Stimulated activated effector memory CD8-positive, alpha-beta T cell treated with anti-CD3 and anti-CD28 coated beads, Interleukin-12 subunit alpha, Interleukin-12 subunit beta, amount 100 ng/mL, for 72 hours (primary cell): ENCODE measurements around the gene NCAPD2.
"Not testable (repeated sequence)": the region's sequence is repeated elsewhere in the genome, so short reads cannot be mapped to it uniquely, and the experiment has no call there.

ENCODE experiments used
- ATAC-seq: fragments of 150-1000 bp; cut with Tn5 transposase; 2 replicates; pipeline ENCODE4 v1.10.0; 2021
- DNase-seq, 2 donors: peaks; one replicate each; pipeline ENCODE4 v3.0.0; 2021 to 2022; ENCODE audit warnings: low spot score in 2 of 2
- H3K27ac Mint-ChIP-seq: one replicate; pipeline ENCODE4 v1.8.0; 2022; ENCODE audit warnings: mild to moderate bottlenecking, mixed read lengths
- H3K36me3 Mint-ChIP-seq: one replicate; pipeline ENCODE4 v1.8.0; 2022; ENCODE audit warnings: mild to moderate bottlenecking, mixed read lengths
- H3K4me1 Mint-ChIP-seq: one replicate; pipeline ENCODE4 v1.8.0; 2022; ENCODE audit warnings: mixed read lengths
- H3K4me3 Mint-ChIP-seq: one replicate; pipeline ENCODE4 v1.8.0; 2022; ENCODE audit warnings: mild to moderate bottlenecking, mixed read lengths
- H3K9me3 Mint-ChIP-seq: one replicate; pipeline ENCODE4 v1.8.0; 2022; ENCODE audit warnings: mixed read lengths

NCAPD2 gene

GRCh38 chr12:6556857-6557256 is 63.0 kb downstream of the NCAPD2 start:
- peak overlapping the region; percentile 84 for H3K4me3 Mint-ChIP-seq
- H3K9me3 Mint-ChIP-seq, result no peaks in the 10 kb centered on the region
- peak overlapping the region; percentile 80 for H3K27ac Mint-ChIP-seq
- H3K36me3 Mint-ChIP-seq, result peaks cover 72% of the 10 kb centered on the region
- H3K4me1 Mint-ChIP-seq, result peaks cover 41% of the 10 kb centered on the region
- DNase-seq, result no peak
- ATAC-seq, result no peak

GRCh38 chr12:6558014-6558760 is 64.3 kb downstream of the NCAPD2 start:
- peak; percentile 4 for ATAC-seq
- not testable (repeated sequence) for H3K9me3 Mint-ChIP-seq, DNase-seq, H3K4me3 Mint-ChIP-seq
- peaks cover 36% of the 10 kb centered on the region for H3K4me1 Mint-ChIP-seq
- peaks cover 73% of the 10 kb centered on the region for H3K36me3 Mint-ChIP-seq
- H3K27ac Mint-ChIP-seq, result peak overlapping the region; percentile 32

DNA sequence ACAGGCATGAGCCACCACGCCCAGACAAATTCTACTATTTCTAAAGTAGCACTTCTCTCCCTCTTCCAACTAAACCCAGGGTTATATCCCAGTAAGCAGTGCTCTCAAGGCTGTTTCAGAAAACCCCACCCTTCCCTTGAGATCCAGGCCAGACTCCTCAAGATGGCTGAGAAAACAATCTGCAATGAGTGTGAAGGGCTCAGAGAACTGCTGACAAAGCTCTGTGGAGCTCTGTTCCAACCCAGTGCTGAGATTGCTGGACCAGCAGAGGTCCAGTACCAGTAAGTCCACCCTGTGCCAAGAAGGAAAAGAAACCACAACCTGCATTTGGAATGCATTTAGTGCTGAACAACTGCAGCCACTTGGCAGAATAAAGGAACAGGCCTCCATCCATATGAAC is 65.6 kb downstream of the NCAPD2 start:
- no peak overlapping the region for H3K4me3 Mint-ChIP-seq
- H3K9me3 Mint-ChIP-seq, result no peaks in the 10 kb centered on the region
- H3K4me1 Mint-ChIP-seq, result peaks cover 31% of the 10 kb centered on the region
- ATAC-seq (no peak), DNase-seq (no peak)
- H3K36me3 Mint-ChIP-seq, result peaks cover 83% of the 10 kb centered on the region
- peak overlapping the region; percentile 45 for H3K27ac Mint-ChIP-seq

GRCh38 chr12:6560501-6561205 is 66.8 kb downstream of the NCAPD2 start:
- H3K9me3 Mint-ChIP-seq, result no peaks in the 10 kb centered on the region
- peaks cover 27% of the 10 kb centered on the region for H3K4me1 Mint-ChIP-seq
- DNase-seq (no peak), ATAC-seq (no peak)
- H3K4me3 Mint-ChIP-seq, result no peak overlapping the region
- H3K36me3 Mint-ChIP-seq, result peaks cover 94% of the 10 kb centered on the region
- peak overlapping the region; percentile 33 for H3K27ac Mint-ChIP-seq

DNA sequence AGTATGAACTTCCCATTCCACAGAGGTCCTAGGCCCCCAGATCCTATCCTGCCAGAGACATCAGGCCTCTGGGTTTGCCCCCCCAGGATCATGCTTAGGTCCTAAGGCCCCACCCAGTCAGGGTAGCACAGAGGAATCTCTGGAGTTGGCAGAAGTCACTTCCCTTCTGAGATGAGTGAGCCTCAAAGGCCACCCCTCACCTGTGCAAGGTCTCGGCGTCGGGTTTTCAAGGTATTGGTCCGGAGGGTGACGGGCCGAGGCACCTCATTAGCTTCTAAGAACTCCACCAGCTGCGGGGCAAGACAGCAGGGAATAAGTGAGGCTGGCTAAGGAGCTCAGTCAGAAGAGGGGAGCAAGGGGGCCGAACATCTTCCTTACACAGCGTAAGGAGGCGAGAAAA is 69.0 kb downstream of the NCAPD2 start:
- Mint-ChIP-seq H3K27ac (no peak overlapping the region), H3K36me3 (peaks cover 100% of the 10 kb centered on the region), H3K4me1 (peaks cover 43% of the 10 kb centered on the region), H3K4me3 (no peak overlapping the region), H3K9me3 (no peaks in the 10 kb centered on the region)
- DNase-seq, result no peak
- no peak for ATAC-seq

DNA sequence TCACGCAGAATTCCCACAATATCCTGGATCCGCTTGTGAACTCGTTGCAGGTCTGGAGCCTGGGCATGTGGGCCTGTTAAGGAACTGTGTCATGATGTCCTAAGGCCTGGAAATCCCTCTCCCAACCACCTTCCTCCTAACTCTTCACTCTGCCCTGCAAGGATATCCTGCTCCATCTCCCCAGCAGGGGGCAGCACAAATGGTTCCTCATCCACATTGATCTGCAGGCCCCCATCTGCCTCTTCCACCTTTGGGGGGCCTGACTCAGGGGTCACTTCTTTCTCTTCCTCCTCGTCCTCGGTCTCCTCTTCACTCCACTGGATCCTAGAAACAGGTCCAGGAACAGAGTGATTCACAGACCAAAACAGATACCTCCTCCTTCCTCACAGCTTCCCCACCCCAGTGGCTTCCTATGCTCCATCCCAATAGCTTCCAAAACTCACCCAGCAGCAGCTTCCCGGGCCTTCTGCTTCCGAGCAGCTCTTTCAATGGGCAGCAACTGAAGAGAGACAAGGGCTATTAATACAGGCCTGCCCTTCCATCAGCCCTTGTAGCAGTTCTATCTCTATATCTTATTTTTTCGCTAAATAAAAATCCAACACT is 69.6 kb downstream of the NCAPD2 start:
- DNase-seq (peak; percentile 57 to 82), ATAC-seq (no peak)
- H3K9me3 Mint-ChIP-seq, result no peaks in the 10 kb centered on the region
- peaks cover 100% of the 10 kb centered on the region for H3K36me3 Mint-ChIP-seq
- no peak overlapping the region for H3K27ac Mint-ChIP-seq
- H3K4me3 Mint-ChIP-seq, result no peak overlapping the region
- peaks cover 49% of the 10 kb centered on the region for H3K4me1 Mint-ChIP-seq

GRCh38 chr12:6567112-6567670 is 73.3 kb downstream of the NCAPD2 start:
- DNase-seq, result no peak
- H3K4me1 Mint-ChIP-seq, result peaks cover 60% of the 10 kb centered on the region
- H3K36me3 Mint-ChIP-seq, result peaks cover 99% of the 10 kb centered on the region
- peak overlapping the region; percentile 98 for H3K27ac Mint-ChIP-seq
- H3K4me3 Mint-ChIP-seq, result peak overlapping the region; percentile 99
- H3K9me3 Mint-ChIP-seq, result no peaks in the 10 kb centered on the region
- ATAC-seq, result no peak

DNA sequence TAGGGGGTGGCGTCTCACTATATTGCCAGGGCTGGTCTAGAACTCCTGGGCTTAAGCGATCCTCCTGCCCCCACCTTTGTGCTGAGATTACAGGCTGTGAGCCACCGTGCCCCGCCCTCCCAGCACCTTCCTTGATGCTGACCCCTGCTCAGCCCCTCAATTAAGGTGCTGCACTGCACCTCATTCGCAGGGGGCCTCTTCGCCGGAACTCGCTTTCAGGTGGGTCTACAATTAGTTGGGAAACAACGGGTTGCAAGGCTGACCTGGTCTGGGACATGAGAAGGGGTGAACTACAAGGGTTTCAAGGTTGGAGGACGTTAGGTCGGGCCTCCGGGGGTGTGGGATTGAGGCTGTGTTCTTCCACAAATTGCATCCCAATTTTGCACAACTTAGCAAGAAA is 75.4 kb downstream of the NCAPD2 start:
- Mint-ChIP-seq H3K4me1 (peaks cover 47% of the 10 kb centered on the region), H3K9me3 (no peaks in the 10 kb centered on the region), H3K4me3 (peak overlapping the region; percentile 99), H3K27ac (no peak overlapping the region), H3K36me3 (peaks cover 99% of the 10 kb centered on the region)
- DNase-seq (no peak), ATAC-seq (no peak)

GRCh38 chr12:6569786-6570185 is 75.9 kb downstream of the NCAPD2 start:
- Mint-ChIP-seq H3K27ac (peak overlapping the region; percentile 64), H3K4me3 (peak overlapping the region; percentile 99), H3K36me3 (peaks cover 99% of the 10 kb centered on the region), H3K9me3 (no peaks in the 10 kb centered on the region), H3K4me1 (peaks cover 48% of the 10 kb centered on the region)
- DNase-seq (no peak), ATAC-seq (no peak)

DNA sequence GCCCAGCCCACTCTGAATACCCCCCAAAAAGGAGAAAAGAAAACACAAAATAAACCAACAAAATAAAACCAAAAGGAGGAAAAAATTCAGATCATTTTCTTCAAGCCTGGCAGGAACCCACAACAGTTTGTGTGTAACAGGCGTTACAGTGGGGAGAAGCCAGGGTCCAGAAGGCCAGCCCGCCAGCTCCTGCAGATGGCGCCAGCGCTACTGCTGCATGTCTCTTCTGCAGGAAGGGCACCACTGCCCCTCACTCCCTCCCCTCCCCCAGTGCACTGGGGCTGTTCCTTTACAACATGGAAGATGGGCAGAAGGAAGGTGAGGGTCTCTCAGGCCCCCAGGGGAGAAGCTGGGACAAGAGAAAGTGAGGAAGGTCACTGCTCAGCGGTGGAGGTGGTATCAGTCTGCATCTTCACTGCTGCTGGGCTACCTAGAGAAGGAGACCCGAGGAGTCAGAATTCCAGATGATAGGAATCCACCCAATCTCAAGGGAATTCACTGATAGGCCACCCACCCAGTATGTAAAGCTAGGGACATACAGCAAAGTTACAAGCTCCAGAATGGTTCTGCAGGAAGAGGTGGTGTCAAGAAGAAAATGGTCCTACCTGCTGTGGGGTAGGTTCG is 76.5 kb downstream of the NCAPD2 start:
- ATAC-seq (no peak), DNase-seq (peak; percentile 24 to 70)
- Mint-ChIP-seq H3K9me3 (no peaks in the 10 kb centered on the region), H3K4me1 (peaks cover 51% of the 10 kb centered on the region), H3K36me3 (peaks cover 99% of the 10 kb centered on the region), H3K27ac (peak overlapping the region; percentile 64), H3K4me3 (peak overlapping the region; percentile 99)

GRCh38 chr12:6573001-6573400 is 79.1 kb downstream of the NCAPD2 start:
- Mint-ChIP-seq H3K4me3 (no peak overlapping the region), H3K9me3 (no peaks in the 10 kb centered on the region), H3K27ac (peak overlapping the region; percentile 72), H3K4me1 (peaks cover 35% of the 10 kb centered on the region), H3K36me3 (peaks cover 99% of the 10 kb centered on the region)
- no peak for DNase-seq
- no peak for ATAC-seq

GRCh38 chr12:6574576-6575295 is 80.8 kb downstream of the NCAPD2 start:
- H3K9me3 Mint-ChIP-seq, result no peaks in the 10 kb centered on the region
- peaks cover 37% of the 10 kb centered on the region for H3K4me1 Mint-ChIP-seq
- H3K4me3 Mint-ChIP-seq, result no peak overlapping the region
- H3K27ac Mint-ChIP-seq, result peak overlapping the region; percentile 63
- peak in 1 of 2 donors; percentile 71 for DNase-seq
- H3K36me3 Mint-ChIP-seq, result peaks cover 100% of the 10 kb centered on the region
- peak; percentile 91 for ATAC-seq

GRCh38 chr12:6575648-6576047 is 81.7 kb downstream of the NCAPD2 start:
- Mint-ChIP-seq H3K4me3 (no peak overlapping the region), H3K4me1 (peaks cover 29% of the 10 kb centered on the region), H3K36me3 (peaks cover 100% of the 10 kb centered on the region), H3K27ac (peak overlapping the region; percentile 63), H3K9me3 (no peaks in the 10 kb centered on the region)
- ATAC-seq (no peak), DNase-seq (no peak)
